Endothelial cell (in vitro differentiated cells): Measurements from ENCODE around the gene ARPC5. TPM values are rescaled to one million over a fixed set of nuclear protein-coding genes. Genes with fewer than 3 reads are reported as not detected.

Experiments
- DNase-seq: peaks from one replicate; pipeline ENCODE4 v3.0.0; 2021; ENCODE audit warnings: low spot score
- H3K27ac Mint-ChIP-seq: one replicate; pipeline ENCODE4 v1.8.0; 2021; ENCODE audit warnings: mixed read lengths, inconsistent platforms; ENCODE audit not compliant: unreplicated experiment
- H3K27me3 Mint-ChIP-seq: one replicate; pipeline ENCODE4 v1.8.0; 2021; ENCODE audit warnings: mild to moderate bottlenecking, moderate library complexity, mixed read lengths, inconsistent platforms; ENCODE audit not compliant: unreplicated experiment
- H3K36me3 Mint-ChIP-seq: one replicate; pipeline ENCODE4 v1.8.0; 2021; ENCODE audit warnings: mild to moderate bottlenecking, low read depth, mixed read lengths, inconsistent platforms; ENCODE audit not compliant: unreplicated experiment
- H3K4me1 Mint-ChIP-seq: one replicate; pipeline ENCODE4 v1.8.0; 2021; ENCODE audit warnings: mild to moderate bottlenecking, mixed read lengths, inconsistent platforms; ENCODE audit not compliant: unreplicated experiment
- H3K4me3 Mint-ChIP-seq: one replicate; pipeline ENCODE4 v1.8.0; 2021; ENCODE audit warnings: mild to moderate bottlenecking, mixed read lengths, inconsistent platforms; ENCODE audit not compliant: unreplicated experiment
- H3K9me3 Mint-ChIP-seq: one replicate; pipeline ENCODE4 v1.8.0; 2021; ENCODE audit warnings: mixed read lengths, inconsistent platforms; ENCODE audit not compliant: unreplicated experiment
- total RNA-seq: library from RNA; stranded (reverse); fragmentation: NEBNext Ultra II Directional; extraction: Animal tissue kit (Norgen Biotek cat#: 25700); gene quantifications from one replicate; pipeline ENCODE4 v1.2.1, GENCODE V29; 2021; ENCODE audit not compliant: unreplicated experiment
- TF ChIP-seq, protein P1 (sequence below): fragments of 200-600 bp; sonication (generic); IDR thresholded peaks from one replicate; pipeline ENCODE4 v1.5.0; 2021; ENCODE audit warnings: antibody characterized with exemption; ENCODE audit not compliant: unreplicated experiment

The ARPC5 gene
- total RNA-seq, 1 donor from 2014 or later = 142 TPM

DNA sequence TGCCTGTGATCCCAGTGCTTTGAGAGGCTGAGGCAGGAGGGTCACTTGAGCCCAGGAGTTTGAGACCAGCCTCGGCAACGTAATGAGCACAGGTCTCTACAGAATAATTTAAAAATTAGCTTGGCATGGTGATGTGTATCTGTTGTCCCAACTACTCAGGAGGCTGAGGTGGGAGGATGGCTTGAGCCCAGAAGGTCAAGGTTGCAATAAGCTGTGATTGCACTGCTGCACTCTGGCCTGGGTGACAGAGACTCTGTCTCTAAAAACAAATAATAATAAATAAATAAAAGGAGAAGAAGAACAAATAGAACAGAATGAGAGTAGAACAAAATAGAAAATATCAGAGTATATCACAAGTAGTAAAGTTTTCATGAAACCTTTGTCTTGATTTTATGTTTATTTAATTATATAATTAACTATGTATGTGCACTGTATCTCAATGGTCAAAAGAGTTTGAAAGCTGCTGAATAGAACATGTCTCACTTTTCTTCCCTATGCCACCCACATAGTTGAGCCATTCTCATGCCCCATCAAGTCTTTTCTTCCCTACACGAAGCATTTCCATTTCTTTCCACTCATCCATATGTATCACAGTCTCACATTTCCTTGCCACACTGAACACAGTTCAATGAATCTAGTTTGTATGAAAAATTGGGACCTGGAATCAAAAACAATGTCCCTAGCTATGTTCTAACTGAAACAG lies 40.5 kb upstream of the ARPC5 start:
- peaks cover 3% of the 10 kb centered on the region for H3K36me3 Mint-ChIP-seq
- no peak for DNase-seq
- TF ChIP-seq, protein P1, sequence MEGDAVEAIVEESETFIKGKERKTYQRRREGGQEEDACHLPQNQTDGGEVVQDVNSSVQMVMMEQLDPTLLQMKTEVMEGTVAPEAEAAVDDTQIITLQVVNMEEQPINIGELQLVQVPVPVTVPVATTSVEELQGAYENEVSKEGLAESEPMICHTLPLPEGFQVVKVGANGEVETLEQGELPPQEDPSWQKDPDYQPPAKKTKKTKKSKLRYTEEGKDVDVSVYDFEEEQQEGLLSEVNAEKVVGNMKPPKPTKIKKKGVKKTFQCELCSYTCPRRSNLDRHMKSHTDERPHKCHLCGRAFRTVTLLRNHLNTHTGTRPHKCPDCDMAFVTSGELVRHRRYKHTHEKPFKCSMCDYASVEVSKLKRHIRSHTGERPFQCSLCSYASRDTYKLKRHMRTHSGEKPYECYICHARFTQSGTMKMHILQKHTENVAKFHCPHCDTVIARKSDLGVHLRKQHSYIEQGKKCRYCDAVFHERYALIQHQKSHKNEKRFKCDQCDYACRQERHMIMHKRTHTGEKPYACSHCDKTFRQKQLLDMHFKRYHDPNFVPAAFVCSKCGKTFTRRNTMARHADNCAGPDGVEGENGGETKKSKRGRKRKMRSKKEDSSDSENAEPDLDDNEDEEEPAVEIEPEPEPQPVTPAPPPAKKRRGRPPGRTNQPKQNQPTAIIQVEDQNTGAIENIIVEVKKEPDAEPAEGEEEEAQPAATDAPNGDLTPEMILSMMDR = no peak
- H3K27ac Mint-ChIP-seq = no peak overlapping the region
- H3K9me3 Mint-ChIP-seq = no peaks in the 10 kb centered on the region
- H3K4me3 Mint-ChIP-seq = no peak overlapping the region
- no peaks in the 10 kb centered on the region for H3K4me1 Mint-ChIP-seq
- H3K27me3 Mint-ChIP-seq = peaks cover 2% of the 10 kb centered on the region

DNA sequence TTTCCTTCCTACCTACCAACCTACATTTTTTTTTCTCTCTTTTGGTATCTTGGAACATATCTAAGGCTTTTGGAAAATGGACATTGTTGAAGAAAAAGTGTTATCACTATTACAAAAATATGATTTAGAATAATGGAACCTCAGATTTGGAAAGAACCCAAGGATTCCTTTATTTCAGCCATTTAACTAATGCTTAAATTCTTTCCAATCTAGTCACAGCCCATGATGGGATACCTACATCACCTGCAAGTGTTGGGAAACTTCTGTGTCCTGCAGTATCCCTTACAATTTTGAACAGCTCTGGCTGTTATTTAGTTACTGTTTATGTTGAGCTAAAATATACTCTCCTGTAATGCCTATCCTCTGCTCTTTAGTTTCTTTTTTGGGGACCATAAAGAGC lies 39.8 kb upstream of the ARPC5 start:
- Mint-ChIP-seq H3K4me3 (no peak overlapping the region), H3K27ac (no peak overlapping the region), H3K4me1 (no peaks in the 10 kb centered on the region), H3K36me3 (peaks cover 9% of the 10 kb centered on the region), H3K9me3 (no peaks in the 10 kb centered on the region), H3K27me3 (peaks cover 2% of the 10 kb centered on the region)
- TF ChIP-seq, protein P1 = no peak
- no peak for DNase-seq

DNA sequence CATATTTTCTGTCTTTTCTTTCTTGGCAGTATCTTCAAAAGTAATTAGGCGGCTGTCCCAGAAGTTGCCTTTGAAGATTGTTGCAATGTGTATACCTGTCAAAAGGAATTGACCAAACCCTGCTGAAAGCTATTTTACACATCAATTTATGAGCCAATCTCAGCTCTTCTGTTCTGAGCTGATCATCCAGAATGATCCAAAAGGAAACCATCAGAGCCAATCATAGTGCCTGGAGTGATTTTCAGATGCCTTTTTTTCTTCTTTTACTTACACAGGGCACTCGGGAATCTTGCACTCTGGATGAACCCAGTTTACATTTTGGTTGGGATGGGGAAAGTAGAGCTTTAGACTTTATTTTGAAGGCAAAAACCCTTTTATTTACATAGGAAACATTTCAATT lies 39.3 kb upstream of the ARPC5 start:
- H3K36me3 Mint-ChIP-seq = peaks cover 9% of the 10 kb centered on the region
- H3K4me3 Mint-ChIP-seq = no peak overlapping the region
- H3K27ac Mint-ChIP-seq = no peak overlapping the region
- no peak for DNase-seq
- peaks cover 2% of the 10 kb centered on the region for H3K27me3 Mint-ChIP-seq
- H3K4me1 Mint-ChIP-seq = no peaks in the 10 kb centered on the region
- TF ChIP-seq, protein P1 = no peak
- no peaks in the 10 kb centered on the region for H3K9me3 Mint-ChIP-seq

DNA sequence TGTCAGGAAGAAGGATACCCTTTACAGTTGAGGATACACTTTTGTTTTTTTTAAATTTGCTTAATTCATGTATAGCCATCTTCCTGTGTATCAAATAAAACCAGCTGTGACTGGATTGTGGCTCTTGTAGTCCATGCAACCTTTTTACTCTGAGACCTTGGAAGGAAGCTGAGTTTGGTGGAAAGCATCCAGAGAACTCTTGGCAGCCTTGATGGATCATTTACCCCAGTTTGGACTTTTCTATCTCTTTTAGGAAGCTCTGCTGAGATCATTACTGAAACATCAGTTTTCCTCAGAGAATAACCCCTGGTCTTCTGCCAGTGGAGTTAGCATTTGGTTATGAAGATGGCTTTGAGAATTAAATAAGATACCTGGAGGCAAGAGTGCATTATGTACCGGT lies 38.8 kb upstream of the ARPC5 start:
- DNase-seq = no peak
- H3K27ac Mint-ChIP-seq = no peak overlapping the region
- peaks cover 9% of the 10 kb centered on the region for H3K36me3 Mint-ChIP-seq

More for the DNA sequence above, 38.8 kb upstream of the ARPC5 start:
- Mint-ChIP-seq H3K27me3 (peaks cover 2% of the 10 kb centered on the region), H3K9me3 (no peaks in the 10 kb centered on the region), H3K4me1 (no peaks in the 10 kb centered on the region), H3K4me3 (no peak overlapping the region)
- TF ChIP-seq, protein P1 = no peak
